H1 (cell line): ENCODE measurements around the gene LONRF2. TPM values are rescaled to one million over a fixed set of nuclear protein-coding genes. Genes with fewer than 3 reads are reported as not detected.

Source experiments
- CREB1 ChIP-seq: IDR thresholded peaks from 2 replicates; pipeline ENCODE4 v1.6.1; 2012; ENCODE audit warnings: inconsistent platforms
- FOSL1 ChIP-seq: IDR thresholded peaks from 2 replicates; pipeline ENCODE4 v1.6.1; 2011; ENCODE audit warnings: mild to moderate bottlenecking, low read depth, low read length, moderate library complexity; ENCODE audit not compliant: insufficient read depth
- NANOG ChIP-seq: IDR thresholded peaks from 2 replicates; pipeline ENCODE4 v1.6.1; 2011; ENCODE audit warnings: low read length, low read depth, mild to moderate bottlenecking, inconsistent platforms; ENCODE audit not compliant: insufficient read depth, poor library complexity, severe bottlenecking
- POU5F1 ChIP-seq: IDR thresholded peaks from 2 replicates; pipeline ENCODE4 v1.6.1; 2011; ENCODE audit warnings: low read depth, mild to moderate bottlenecking, low read length, moderate library complexity
- SAP30 ChIP-seq: fragments of 300-600 bp; sonication (generic); IDR thresholded peaks from 2 replicates; pipeline ENCODE4 v1.7.1; 2012; ENCODE audit warnings: low read length, moderate library complexity, mild to moderate bottlenecking, inconsistent platforms; ENCODE audit not compliant: insufficient read depth, insufficient replicate concordance
- TEAD4 ChIP-seq: IDR thresholded peaks from 2 replicates; pipeline ENCODE4 v1.6.1; 2012; ENCODE audit warnings: low read depth, low read length, inconsistent platforms, mixed read lengths
- polyA plus RNA-seq, 7 experiments: library from polyadenylated mRNA; depleted of rRNA in 3 of 7; stranded (reverse) in 5 of 7; unstranded in 2 of 7; fragments of >200 nt in 5 of 7; fragments of 200-250 nt in 2 of 7; gene quantifications; 1 replicate in 5 of 7; 2 replicates in 1 of 7; 4 replicates in 1 of 7; pipeline versions ENCODE4 v1.2.1 to v1.2.3, GENCODE V29; 2011 to 2013; ENCODE audit warnings: missing spikeins in 2 of 7, mixed read lengths in 2 of 7
- total RNA-seq: library from RNA; stranded (reverse); fragmentation: NEBNext Ultra II Directional; extraction: Animal tissue kit (Norgen Biotek cat#: 25700); gene quantifications from 2 replicates; pipeline ENCODE4 v1.2.1, GENCODE V29; 2021
- TF ChIP-seq, protein P1 (sequence below): fragments of 300-600 bp; sonication (generic); IDR thresholded peaks from 2 replicates; pipeline ENCODE4 v1.7.1; 2012; ENCODE audit warnings: low read length, moderate library complexity, mild to moderate bottlenecking, inconsistent platforms; ENCODE audit not compliant: insufficient replicate concordance
- TF ChIP-seq, protein P2 (sequence below): IDR thresholded peaks from 2 replicates; pipeline ENCODE4 v1.6.1; 2011; ENCODE audit warnings: low read length, improper control_type of control experiment

The LONRF2 gene
- total and polyA plus RNA-seq, 2 of the 8 experiments (the other 6 are each of a cell fraction or from before 2014, with no cell fraction given), result 0.24 to 0.74 TPM

DNA sequence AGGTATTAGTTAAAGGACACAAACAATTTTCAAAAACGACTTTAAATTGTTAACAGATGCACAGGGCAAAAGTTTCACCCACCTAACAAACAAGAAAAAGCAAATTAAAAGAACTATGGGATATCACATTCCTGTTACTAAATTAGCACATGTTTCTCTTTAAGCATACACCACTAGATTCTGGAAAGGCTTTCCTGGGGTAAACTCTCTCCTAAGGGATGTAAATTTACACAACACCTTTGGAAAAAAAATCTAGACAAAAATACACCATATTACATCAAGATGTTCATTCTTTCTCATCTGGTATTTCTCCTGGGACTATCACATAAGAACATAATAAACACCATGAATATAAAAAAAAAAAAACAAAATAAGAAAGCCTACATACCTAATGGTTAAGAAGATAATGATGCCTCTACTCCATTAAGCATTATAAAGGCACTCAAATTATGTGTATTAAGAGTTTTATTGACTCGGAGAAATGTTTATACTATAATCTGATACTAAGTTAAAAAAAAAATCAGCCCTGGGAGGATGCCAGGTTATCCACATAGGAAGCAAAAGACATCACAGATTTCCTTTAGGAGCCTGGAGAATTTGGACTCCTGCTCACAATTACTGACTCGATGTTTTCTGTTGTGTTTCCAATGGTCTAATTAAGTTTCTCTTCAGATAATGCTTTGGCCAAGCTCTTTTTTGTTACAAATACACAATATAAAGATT is 97.2 kb downstream of the LONRF2 start (continued):
- TF ChIP-seq, protein P1, sequence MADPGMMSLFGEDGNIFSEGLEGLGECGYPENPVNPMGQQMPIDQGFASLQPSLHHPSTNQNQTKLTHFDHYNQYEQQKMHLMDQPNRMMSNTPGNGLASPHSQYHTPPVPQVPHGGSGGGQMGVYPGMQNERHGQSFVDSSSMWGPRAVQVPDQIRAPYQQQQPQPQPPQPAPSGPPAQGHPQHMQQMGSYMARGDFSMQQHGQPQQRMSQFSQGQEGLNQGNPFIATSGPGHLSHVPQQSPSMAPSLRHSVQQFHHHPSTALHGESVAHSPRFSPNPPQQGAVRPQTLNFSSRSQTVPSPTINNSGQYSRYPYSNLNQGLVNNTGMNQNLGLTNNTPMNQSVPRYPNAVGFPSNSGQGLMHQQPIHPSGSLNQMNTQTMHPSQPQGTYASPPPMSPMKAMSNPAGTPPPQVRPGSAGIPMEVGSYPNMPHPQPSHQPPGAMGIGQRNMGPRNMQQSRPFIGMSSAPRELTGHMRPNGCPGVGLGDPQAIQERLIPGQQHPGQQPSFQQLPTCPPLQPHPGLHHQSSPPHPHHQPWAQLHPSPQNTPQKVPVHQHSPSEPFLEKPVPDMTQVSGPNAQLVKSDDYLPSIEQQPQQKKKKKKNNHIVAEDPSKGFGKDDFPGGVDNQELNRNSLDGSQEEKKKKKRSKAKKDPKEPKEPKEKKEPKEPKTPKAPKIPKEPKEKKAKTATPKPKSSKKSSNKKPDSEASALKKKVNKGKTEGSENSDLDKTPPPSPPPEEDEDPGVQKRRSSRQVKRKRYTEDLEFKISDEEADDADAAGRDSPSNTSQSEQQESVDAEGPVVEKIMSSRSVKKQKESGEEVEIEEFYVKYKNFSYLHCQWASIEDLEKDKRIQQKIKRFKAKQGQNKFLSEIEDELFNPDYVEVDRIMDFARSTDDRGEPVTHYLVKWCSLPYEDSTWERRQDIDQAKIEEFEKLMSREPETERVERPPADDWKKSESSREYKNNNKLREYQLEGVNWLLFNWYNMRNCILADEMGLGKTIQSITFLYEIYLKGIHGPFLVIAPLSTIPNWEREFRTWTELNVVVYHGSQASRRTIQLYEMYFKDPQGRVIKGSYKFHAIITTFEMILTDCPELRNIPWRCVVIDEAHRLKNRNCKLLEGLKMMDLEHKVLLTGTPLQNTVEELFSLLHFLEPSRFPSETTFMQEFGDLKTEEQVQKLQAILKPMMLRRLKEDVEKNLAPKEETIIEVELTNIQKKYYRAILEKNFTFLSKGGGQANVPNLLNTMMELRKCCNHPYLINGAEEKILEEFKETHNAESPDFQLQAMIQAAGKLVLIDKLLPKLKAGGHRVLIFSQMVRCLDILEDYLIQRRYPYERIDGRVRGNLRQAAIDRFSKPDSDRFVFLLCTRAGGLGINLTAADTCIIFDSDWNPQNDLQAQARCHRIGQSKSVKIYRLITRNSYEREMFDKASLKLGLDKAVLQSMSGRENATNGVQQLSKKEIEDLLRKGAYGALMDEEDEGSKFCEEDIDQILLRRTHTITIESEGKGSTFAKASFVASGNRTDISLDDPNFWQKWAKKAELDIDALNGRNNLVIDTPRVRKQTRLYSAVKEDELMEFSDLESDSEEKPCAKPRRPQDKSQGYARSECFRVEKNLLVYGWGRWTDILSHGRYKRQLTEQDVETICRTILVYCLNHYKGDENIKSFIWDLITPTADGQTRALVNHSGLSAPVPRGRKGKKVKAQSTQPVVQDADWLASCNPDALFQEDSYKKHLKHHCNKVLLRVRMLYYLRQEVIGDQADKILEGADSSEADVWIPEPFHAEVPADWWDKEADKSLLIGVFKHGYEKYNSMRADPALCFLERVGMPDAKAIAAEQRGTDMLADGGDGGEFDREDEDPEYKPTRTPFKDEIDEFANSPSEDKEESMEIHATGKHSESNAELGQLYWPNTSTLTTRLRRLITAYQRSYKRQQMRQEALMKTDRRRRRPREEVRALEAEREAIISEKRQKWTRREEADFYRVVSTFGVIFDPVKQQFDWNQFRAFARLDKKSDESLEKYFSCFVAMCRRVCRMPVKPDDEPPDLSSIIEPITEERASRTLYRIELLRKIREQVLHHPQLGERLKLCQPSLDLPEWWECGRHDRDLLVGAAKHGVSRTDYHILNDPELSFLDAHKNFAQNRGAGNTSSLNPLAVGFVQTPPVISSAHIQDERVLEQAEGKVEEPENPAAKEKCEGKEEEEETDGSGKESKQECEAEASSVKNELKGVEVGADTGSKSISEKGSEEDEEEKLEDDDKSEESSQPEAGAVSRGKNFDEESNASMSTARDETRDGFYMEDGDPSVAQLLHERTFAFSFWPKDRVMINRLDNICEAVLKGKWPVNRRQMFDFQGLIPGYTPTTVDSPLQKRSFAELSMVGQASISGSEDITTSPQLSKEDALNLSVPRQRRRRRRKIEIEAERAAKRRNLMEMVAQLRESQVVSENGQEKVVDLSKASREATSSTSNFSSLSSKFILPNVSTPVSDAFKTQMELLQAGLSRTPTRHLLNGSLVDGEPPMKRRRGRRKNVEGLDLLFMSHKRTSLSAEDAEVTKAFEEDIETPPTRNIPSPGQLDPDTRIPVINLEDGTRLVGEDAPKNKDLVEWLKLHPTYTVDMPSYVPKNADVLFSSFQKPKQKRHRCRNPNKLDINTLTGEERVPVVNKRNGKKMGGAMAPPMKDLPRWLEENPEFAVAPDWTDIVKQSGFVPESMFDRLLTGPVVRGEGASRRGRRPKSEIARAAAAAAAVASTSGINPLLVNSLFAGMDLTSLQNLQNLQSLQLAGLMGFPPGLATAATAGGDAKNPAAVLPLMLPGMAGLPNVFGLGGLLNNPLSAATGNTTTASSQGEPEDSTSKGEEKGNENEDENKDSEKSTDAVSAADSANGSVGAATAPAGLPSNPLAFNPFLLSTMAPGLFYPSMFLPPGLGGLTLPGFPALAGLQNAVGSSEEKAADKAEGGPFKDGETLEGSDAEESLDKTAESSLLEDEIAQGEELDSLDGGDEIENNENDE, result no peak
- TF ChIP-seq CREB1 (no peak), NANOG (no peak), TEAD4 (no peak), FOSL1 (no peak), SAP30 (no peak), POU5F1 (no peak)
- TF ChIP-seq, protein P2, sequence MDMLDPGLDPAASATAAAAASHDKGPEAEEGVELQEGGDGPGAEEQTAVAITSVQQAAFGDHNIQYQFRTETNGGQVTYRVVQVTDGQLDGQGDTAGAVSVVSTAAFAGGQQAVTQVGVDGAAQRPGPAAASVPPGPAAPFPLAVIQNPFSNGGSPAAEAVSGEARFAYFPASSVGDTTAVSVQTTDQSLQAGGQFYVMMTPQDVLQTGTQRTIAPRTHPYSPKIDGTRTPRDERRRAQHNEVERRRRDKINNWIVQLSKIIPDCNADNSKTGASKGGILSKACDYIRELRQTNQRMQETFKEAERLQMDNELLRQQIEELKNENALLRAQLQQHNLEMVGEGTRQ, result no peak
